GM18502 (cell line): Measurements from ENCODE around the gene PEMT.

Experiments
- ATAC-seq: cut with Tn5 transposase; IDR thresholded peaks from one replicate; pipeline ENCODE4 v1.9.1; 2021; ENCODE audit warnings: mild to moderate bottlenecking; ENCODE audit not compliant: unreplicated experiment, poor library complexity

PEMT gene

GRCh38 chr17:17605729-17606088, 14.2 kb upstream of the PEMT start:
- ATAC-seq: no peak

- no peak for ATAC-seq
These were observed 13.7 kb upstream of the PEMT start for GRCh38 chr17:17605083-17605728.

GRCh38 chr17:17603895-17604225, 12.4 kb upstream of the PEMT start:
- ATAC-seq: no peak

GRCh38 chr17:17603178-17603894, 11.8 kb upstream of the PEMT start:
- ATAC-seq: no peak

- ATAC-seq: no peak
These were observed 8.5 kb upstream of the PEMT start for GRCh38 chr17:17599965-17600364.

GRCh38 chr17:17598003-17598402, 6.5 kb upstream of the PEMT start:
- ATAC-seq: no peak

- ATAC-seq: no peak
These were observed 4.2 kb upstream of the PEMT start for GRCh38 chr17:17595755-17596154.

- no peak for ATAC-seq
These were observed 1.7 kb upstream of the PEMT start for GRCh38 chr17:17593222-17593620.

- no peak for ATAC-seq
These were observed 589 bp downstream of the PEMT start for GRCh38 chr17:17590883-17591354.

- ATAC-seq: no peak
These were observed 1.3 kb downstream of the PEMT start for GRCh38 chr17:17590141-17590751.

GRCh38 chr17:17587614-17588337, 3.7 kb downstream of the PEMT start:
- no peak for ATAC-seq

- ATAC-seq: no peak
These were observed 9.1 kb downstream of the PEMT start for GRCh38 chr17:17582372-17582771.

- no peak for ATAC-seq
These were observed 10.0 kb downstream of the PEMT start for GRCh38 chr17:17581509-17581908.

- no peak for ATAC-seq
These were observed 10.6 kb downstream of the PEMT start for GRCh38 chr17:17580662-17581470.

- ATAC-seq: no peak
These were observed 11.8 kb downstream of the PEMT start for GRCh38 chr17:17579691-17580090.

GRCh38 chr17:17577373-17577772, 14.1 kb downstream of the PEMT start:
- no peak for ATAC-seq

- no peak for ATAC-seq
These were observed 14.7 kb downstream of the PEMT start for GRCh38 chr17:17576772-17577234.

- ATAC-seq: no peak
These were observed 15.9 kb downstream of the PEMT start for GRCh38 chr17:17575360-17576251.

- no peak for ATAC-seq
These were observed 17.6 kb downstream of the PEMT start for GRCh38 chr17:17573912-17574311.
